ENCODE results near the gene AMPH. TPM values are rescaled to one million over a fixed set of nuclear protein-coding genes. Genes with fewer than 3 reads are reported as not detected.

AMPH gene
- 1.2 TPM for total RNA-seq
- long read RNA-seq, partial matches to known transcripts = 0 of 2 reads
- long read RNA-seq, other reads (novel, unspliced or antisense) = 0 of 2 reads

DNA sequence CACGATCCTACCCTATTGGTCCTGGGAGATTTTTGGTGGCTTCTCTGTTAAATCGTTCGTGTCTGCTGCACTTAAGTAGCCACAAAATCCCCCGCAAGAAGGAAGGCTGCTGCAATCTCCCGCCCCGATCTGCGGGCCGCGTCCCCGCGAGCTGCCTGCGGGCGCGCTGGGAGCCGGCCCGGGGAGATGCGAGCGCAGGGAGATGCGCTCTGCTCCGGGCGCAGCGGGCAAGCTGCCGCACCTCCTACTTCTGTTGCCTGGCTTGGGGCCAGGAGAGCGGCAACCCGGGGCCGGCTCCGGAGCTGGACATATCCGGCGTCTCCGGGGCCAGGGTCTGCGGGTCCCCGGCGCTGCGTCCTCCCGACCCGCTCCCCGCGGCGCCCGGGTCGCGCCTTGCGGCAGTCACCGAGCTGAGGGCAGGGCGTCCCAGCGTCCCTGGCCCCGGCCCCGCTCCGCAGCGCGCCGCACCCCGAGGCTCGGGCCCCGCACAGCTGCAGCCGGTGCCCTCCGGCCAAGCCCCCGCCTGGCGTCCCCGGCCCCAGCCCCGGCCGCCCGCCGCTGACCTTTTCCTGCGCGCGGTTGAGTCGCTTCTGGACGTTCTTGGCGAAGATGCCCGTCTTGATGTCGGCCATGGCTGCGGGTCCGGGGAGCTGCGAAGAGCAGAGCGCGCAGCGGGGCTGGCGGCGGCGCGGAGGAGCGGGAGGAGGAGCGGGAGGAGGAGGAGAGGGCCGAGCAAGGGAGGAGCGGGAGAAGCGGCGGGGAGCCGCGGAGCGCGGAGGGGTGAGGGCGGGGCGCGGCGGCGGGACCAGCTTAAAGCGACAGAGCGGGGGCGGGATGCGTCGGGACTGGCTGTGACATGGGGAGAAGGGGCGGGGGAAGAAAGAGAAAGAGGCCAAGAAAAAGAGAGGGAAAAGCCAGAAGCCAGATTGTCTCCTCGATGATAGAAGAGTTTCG, at the start of gene AMPH:
Gene AMPH (minus strand): TSS at position 654 of the 954 bp plus-strand sequence. CDS start 22 bp downstream, at position 632.
- H3K27me3 ChIP-seq (ENCODE audit: low read depth) = peaks cover 32% of the 10 kb centered on the region
- H3K36me3 ChIP-seq = no peaks in the 10 kb centered on the region
- intact Hi-C loops (cut with DNase I) = no loop called here
- H3K4me1 ChIP-seq = peaks cover 4% of the 10 kb centered on the region
- DNase-seq (peak; percentile 48), ATAC-seq (peak; percentile 23 to 65)
- H3K27ac ChIP-seq = no peak within 1 kb of the TSS
- H3K4me3 ChIP-seq = peak within 1 kb of the TSS; percentile 37
- no peaks in the 10 kb centered on the region for H3K9me3 ChIP-seq
- TF ChIP-seq, protein P1, sequence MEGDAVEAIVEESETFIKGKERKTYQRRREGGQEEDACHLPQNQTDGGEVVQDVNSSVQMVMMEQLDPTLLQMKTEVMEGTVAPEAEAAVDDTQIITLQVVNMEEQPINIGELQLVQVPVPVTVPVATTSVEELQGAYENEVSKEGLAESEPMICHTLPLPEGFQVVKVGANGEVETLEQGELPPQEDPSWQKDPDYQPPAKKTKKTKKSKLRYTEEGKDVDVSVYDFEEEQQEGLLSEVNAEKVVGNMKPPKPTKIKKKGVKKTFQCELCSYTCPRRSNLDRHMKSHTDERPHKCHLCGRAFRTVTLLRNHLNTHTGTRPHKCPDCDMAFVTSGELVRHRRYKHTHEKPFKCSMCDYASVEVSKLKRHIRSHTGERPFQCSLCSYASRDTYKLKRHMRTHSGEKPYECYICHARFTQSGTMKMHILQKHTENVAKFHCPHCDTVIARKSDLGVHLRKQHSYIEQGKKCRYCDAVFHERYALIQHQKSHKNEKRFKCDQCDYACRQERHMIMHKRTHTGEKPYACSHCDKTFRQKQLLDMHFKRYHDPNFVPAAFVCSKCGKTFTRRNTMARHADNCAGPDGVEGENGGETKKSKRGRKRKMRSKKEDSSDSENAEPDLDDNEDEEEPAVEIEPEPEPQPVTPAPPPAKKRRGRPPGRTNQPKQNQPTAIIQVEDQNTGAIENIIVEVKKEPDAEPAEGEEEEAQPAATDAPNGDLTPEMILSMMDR (IDR thresholded peaks at IDR 0.05) = no peak

DNA sequence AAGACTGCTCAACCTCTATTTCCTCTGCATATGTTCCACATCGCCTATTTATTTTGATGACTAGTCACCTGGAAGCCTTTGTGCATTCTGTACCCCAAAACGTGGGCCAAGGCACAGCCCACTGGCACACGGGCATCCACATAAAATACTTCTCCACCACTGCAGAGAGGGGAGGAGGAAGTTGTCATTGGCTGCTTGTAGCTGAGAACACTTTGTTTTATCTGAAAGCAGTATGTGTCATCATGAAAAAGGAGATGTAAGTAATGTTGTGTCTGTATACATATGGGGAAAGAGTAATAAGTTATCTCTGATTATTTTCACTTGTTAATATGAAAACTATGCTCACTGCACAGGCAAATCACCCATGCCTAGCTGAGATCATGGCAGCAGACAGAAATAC, 48.2 kb upstream of the AMPH start:
- intact Hi-C loops (cut with DNase I) = no loop called here
- no peaks in the 10 kb centered on the region for H3K4me1 ChIP-seq
- no peak for DNase-seq
- TF ChIP-seq, protein P1 (IDR thresholded peaks at IDR 0.05) = no peak
- H3K27me3 ChIP-seq (ENCODE audit: low read depth) = no peaks in the 10 kb centered on the region
- no peak overlapping the region for H3K27ac ChIP-seq
- peak in 1 of 2 donors; percentile 37 for ATAC-seq
- H3K36me3 ChIP-seq = no peaks in the 10 kb centered on the region
- H3K4me3 ChIP-seq = no peak overlapping the region
- no peaks in the 10 kb centered on the region for H3K9me3 ChIP-seq

DNA sequence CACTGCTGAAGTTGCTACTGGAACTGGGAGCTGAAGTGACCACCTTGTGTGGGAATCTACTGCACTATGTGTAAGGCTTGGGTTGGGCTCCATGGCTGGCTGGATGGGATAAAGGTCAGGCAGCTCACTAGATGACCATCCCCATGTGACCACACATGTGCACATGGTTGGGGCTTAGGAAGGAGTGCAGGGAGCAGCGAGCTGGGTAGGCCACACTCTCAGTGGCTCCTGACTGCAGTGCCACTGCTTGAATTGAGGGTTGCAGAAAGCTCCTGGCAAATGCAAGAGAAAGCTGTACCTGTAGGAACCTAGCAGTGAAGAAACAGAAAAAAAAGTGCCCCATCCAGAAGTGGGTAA, 47.5 kb upstream of the AMPH start:
- H3K27me3 ChIP-seq (ENCODE audit: low read depth) = no peaks in the 10 kb centered on the region
- H3K4me3 ChIP-seq = no peak overlapping the region
- TF ChIP-seq, protein P1 (IDR thresholded peaks at IDR 0.05) = no peak
- ATAC-seq (no peak), DNase-seq (no peak)
- no peaks in the 10 kb centered on the region for H3K36me3 ChIP-seq
- no peak overlapping the region for H3K27ac ChIP-seq
- H3K4me1 ChIP-seq = no peaks in the 10 kb centered on the region
- H3K9me3 ChIP-seq = no peaks in the 10 kb centered on the region
- intact Hi-C loops (cut with DNase I) = no loop called here

DNA sequence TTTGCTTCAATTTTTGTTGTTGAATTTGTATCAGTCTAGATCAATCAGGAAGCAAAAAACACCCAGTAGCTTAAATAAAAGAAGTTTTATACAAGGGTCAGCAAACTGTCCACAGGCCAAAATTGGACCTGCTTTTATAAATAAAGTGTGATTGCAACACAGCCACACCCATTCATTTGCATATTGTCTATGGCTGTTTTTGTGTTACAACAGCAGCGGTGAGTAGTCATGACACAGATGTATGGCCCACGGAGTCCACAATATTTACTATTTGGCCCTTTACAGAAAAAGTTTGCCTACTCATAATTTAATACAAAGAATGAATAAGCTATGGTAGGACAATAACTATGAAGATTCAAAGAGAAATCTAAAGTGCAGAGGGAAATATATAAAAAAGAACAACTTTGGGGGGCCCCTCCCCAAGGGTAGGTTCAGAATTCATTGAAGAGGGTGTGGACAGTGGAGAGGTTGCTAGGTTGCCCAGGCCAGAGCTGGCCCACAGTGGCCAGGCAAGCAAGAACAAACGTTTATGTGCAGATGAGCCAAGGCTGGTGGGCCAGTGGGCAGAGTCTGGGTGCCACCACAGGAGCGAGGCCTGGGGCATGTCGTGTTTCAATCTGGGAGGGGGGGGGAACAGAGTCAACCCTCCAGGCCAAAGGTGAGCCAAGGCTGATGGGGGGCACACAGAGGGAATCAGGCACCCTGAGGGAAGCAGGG, 47.0 kb upstream of the AMPH start:
- H3K36me3 ChIP-seq = no peaks in the 10 kb centered on the region
- intact Hi-C loops (cut with DNase I) = no loop called here
- H3K4me1 ChIP-seq = no peaks in the 10 kb centered on the region
- TF ChIP-seq, protein P1 (IDR thresholded peaks at IDR 0.05) = no peak
- no peak overlapping the region for H3K27ac ChIP-seq
- H3K9me3 ChIP-seq = no peaks in the 10 kb centered on the region
- no peak overlapping the region for H3K4me3 ChIP-seq
- DNase-seq (no peak), ATAC-seq (no peak)
- no peaks in the 10 kb centered on the region for H3K27me3 ChIP-seq (ENCODE audit: low read depth)

DNA sequence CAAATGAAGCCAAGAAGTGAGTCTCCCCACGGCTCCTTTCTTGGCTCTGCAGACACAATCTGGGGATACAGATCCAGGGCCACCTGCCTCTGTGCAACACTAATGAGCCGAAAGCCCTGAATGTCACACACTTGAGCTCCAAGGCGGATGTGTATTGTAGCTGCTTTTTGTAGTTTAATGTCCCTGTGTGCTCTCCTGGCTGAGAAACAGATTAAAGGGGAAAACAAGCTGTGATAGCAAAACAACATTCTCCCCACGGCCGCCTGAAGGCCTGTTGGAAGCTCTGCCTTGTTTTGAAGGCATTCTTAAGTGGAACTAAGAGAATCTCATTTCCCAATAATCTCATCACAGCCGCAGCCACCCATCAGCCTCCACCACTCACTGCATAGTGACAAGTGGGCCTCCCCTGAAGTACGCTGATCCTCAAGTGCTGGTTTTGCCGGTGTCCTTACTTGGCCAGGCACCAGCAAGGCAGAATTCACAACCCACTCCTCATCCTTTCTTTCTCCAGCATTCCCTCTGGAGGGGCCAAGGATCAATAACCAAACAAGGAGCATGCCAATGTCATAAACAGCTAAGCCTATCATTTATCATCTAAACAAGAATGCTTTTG, 44.4 kb upstream of the AMPH start:
- Histone ChIP-seq H3K36me3 (no peaks in the 10 kb centered on the region), H3K27me3 (ENCODE audit: low read depth) (no peaks in the 10 kb centered on the region), H3K27ac (no peak overlapping the region), H3K4me3 (no peak overlapping the region), H3K4me1 (no peaks in the 10 kb centered on the region), H3K9me3 (no peaks in the 10 kb centered on the region)
- ATAC-seq (no peak), DNase-seq (no peak)
- TF ChIP-seq, protein P1 (IDR thresholded peaks at IDR 0.05) = no peak
- intact Hi-C loops (cut with DNase I) = no loop called here
